Vagina (tissue), 2 donors: ENCODE results near the gene HSFX2.
"Not testable (repeated sequence)": the region's sequence is repeated elsewhere in the genome, so short reads cannot be mapped to it uniquely, and the experiment has no call there.

Experiments
- POLR2A ChIP-seq, 2 donors: fragments of 450-650 bp; IDR thresholded peaks; one replicate each; pipeline ENCODE4 v1.6.1; 2017; ENCODE audit warnings: antibody characterized with exemption in 2 of 2, mild to moderate bottlenecking in 2 of 2, moderate library complexity in 2 of 2
- POLR2AphosphoS5 ChIP-seq, 2 donors: sonication (generic); formaldehyde crosslinking; IDR thresholded peaks; one replicate each; pipeline ENCODE4 v1.9.0; 2017; ENCODE audit warnings: antibody characterized with exemption in 2 of 2, mild to moderate bottlenecking in 2 of 2, low read depth in 1 of 2; ENCODE audit not compliant: insufficient read depth in 1 of 2
- TF ChIP-seq, protein P1 (sequence below), 3 experiments: fragments of 450-650 bp in 2 of 3; fragments of 200-600 bp in 1 of 3; sonication (generic) in 1 of 3; IDR thresholded peaks; one replicate each; pipeline ENCODE4 v1.5.1; 2017 to 2019; ENCODE audit warnings: antibody characterized with exemption in 3 of 3, mild to moderate bottlenecking in 2 of 3, moderate library complexity in 2 of 3

GRCh38 chrX:149549701-149550100 lies 45.4 kb downstream of the HSFX2 start, which contains the start of gene HSFX3:
- not testable (repeated sequence) for TF ChIP-seq POLR2A (IDR thresholded peaks at IDR 0.05); POLR2AphosphoS5 (IDR thresholded peaks at IDR 0.05; ENCODE audit: insufficient read depth in 1 of 2, low read depth in 1 of 2)
- TF ChIP-seq, protein P1, sequence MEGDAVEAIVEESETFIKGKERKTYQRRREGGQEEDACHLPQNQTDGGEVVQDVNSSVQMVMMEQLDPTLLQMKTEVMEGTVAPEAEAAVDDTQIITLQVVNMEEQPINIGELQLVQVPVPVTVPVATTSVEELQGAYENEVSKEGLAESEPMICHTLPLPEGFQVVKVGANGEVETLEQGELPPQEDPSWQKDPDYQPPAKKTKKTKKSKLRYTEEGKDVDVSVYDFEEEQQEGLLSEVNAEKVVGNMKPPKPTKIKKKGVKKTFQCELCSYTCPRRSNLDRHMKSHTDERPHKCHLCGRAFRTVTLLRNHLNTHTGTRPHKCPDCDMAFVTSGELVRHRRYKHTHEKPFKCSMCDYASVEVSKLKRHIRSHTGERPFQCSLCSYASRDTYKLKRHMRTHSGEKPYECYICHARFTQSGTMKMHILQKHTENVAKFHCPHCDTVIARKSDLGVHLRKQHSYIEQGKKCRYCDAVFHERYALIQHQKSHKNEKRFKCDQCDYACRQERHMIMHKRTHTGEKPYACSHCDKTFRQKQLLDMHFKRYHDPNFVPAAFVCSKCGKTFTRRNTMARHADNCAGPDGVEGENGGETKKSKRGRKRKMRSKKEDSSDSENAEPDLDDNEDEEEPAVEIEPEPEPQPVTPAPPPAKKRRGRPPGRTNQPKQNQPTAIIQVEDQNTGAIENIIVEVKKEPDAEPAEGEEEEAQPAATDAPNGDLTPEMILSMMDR (IDR thresholded peaks at IDR 0.05), result not testable (repeated sequence)
